ENCODE measurements around the gene ATP8B4. TPM values are rescaled to one million over a fixed set of nuclear protein-coding genes. Genes with fewer than 3 reads are reported as not detected.
"Not testable (repeated sequence)": the region's sequence is repeated elsewhere in the genome, so short reads cannot be mapped to it uniquely, and the experiment has no call there.

ATP8B4 gene
- total RNA-seq, 4 donors from 2014 or later: 2.7 to 6.3 (median 3.7) TPM

- TF ChIP-seq POLR2A (IDR thresholded peaks at IDR 0.05; ENCODE audit: low read depth) (no peak), EP300 (IDR thresholded peaks at IDR 0.05) (no peak), CTCF (IDR thresholded peaks at IDR 0.05) (no peak), POLR2AphosphoS5 (IDR thresholded peaks at IDR 0.05) (no peak)
- H3K27ac ChIP-seq (replicated peaks in 1 of 4): no peak overlapping the region
- no peaks in the 10 kb centered on the region for H3K27me3 ChIP-seq
- no peaks in the 10 kb centered on the region for H3K4me1 ChIP-seq
- no peaks in the 10 kb centered on the region for H3K36me3 ChIP-seq
- intact Hi-C loops (cut with DNase I): no loop called here
- WGBS: 91% methylated on average over 2 of the region's 2 CpGs
- no peak for DNase-seq (ENCODE audit: extremely low spot score)
- H3K9me3 ChIP-seq: no peaks in the 10 kb centered on the region
- no peak overlapping the region for H3K4me3 ChIP-seq
These were observed 139.2 kb downstream of the ATP8B4 start for GRCh38 chr15:49979705-49980382.

GRCh38 chr15:49978121-49978520 is 140.9 kb downstream of the ATP8B4 start:
- no peaks in the 10 kb centered on the region for H3K27me3 ChIP-seq
- DNase-seq (ENCODE audit: extremely low spot score): no peak
- no peaks in the 10 kb centered on the region for H3K36me3 ChIP-seq
- H3K27ac ChIP-seq (replicated peaks in 1 of 4): no peak overlapping the region
- intact Hi-C loops (cut with DNase I): no loop called here
- no peaks in the 10 kb centered on the region for H3K4me1 ChIP-seq
- TF ChIP-seq EP300 (IDR thresholded peaks at IDR 0.05) (no peak), POLR2AphosphoS5 (IDR thresholded peaks at IDR 0.05) (no peak), CTCF (IDR thresholded peaks at IDR 0.05) (no peak), POLR2A (IDR thresholded peaks at IDR 0.05; ENCODE audit: low read depth) (no peak)
- no peaks in the 10 kb centered on the region for H3K9me3 ChIP-seq
- 51% methylated on average over 2 of the region's 2 CpGs for WGBS
- no peak overlapping the region for H3K4me3 ChIP-seq

- H3K4me3 ChIP-seq: no peak overlapping the region
- no peaks in the 10 kb centered on the region for H3K9me3 ChIP-seq
- H3K4me1 ChIP-seq: no peaks in the 10 kb centered on the region
- DNase-seq (ENCODE audit: extremely low spot score): no peak
- no peaks in the 10 kb centered on the region for H3K27me3 ChIP-seq
- WGBS: 66% methylated on average over 1 of the region's 1 CpG
- TF ChIP-seq POLR2AphosphoS5 (IDR thresholded peaks at IDR 0.05) (no peak), EP300 (IDR thresholded peaks at IDR 0.05) (no peak), POLR2A (IDR thresholded peaks at IDR 0.05; ENCODE audit: low read depth) (no peak), CTCF (IDR thresholded peaks at IDR 0.05) (no peak)
- intact Hi-C loops (cut with DNase I): no loop called here
- no peaks in the 10 kb centered on the region for H3K36me3 ChIP-seq
- H3K27ac ChIP-seq (replicated peaks in 1 of 4): no peak overlapping the region
These were observed 141.7 kb downstream of the ATP8B4 start for GRCh38 chr15:49977306-49977705.

GRCh38 chr15:49964551-49964950 is 154.5 kb downstream of the ATP8B4 start:
- TF ChIP-seq EP300 (IDR thresholded peaks at IDR 0.05) (no peak), POLR2AphosphoS5 (IDR thresholded peaks at IDR 0.05) (no peak), POLR2A (IDR thresholded peaks at IDR 0.05; ENCODE audit: low read depth) (no peak), CTCF (IDR thresholded peaks at IDR 0.05) (no peak)
- WGBS: 85% methylated on average over 1 of the region's 1 CpG

GRCh38 chr15:49964061-49964460 is 155.0 kb downstream of the ATP8B4 start:
- no peak for DNase-seq (ENCODE audit: extremely low spot score)
- Histone ChIP-seq H3K4me3 (no peak overlapping the region), H3K27me3 (no peaks in the 10 kb centered on the region), H3K4me1 (no peaks in the 10 kb centered on the region), H3K36me3 (no peaks in the 10 kb centered on the region), H3K27ac (replicated peaks in 1 of 4) (no peak overlapping the region), H3K9me3 (peaks cover 0 to 19% (median 13%) of the 10 kb centered on the region in 4 donors)
- TF ChIP-seq CTCF (IDR thresholded peaks at IDR 0.05) (no peak), EP300 (IDR thresholded peaks at IDR 0.05) (no peak), POLR2AphosphoS5 (IDR thresholded peaks at IDR 0.05) (no peak), POLR2A (IDR thresholded peaks at IDR 0.05; ENCODE audit: low read depth) (no peak)
- intact Hi-C loops (cut with DNase I): no loop called here

More at GRCh38 chr15:49964551-49964950, 154.5 kb downstream of the ATP8B4 start:
- Histone ChIP-seq H3K9me3 (peaks cover 0 to 21% (median 9%) of the 10 kb centered on the region in 4 donors), H3K4me3 (no peak overlapping the region), H3K27me3 (no peaks in the 10 kb centered on the region), H3K4me1 (no peaks in the 10 kb centered on the region), H3K27ac (replicated peaks in 1 of 4) (no peak overlapping the region), H3K36me3 (no peaks in the 10 kb centered on the region)
- intact Hi-C loops (cut with DNase I): no loop called here
- DNase-seq (ENCODE audit: extremely low spot score): no peak

- H3K27ac ChIP-seq (replicated peaks in 1 of 4); H3K4me3 ChIP-seq; H3K27me3 ChIP-seq; DNase-seq (ENCODE audit: extremely low spot score); H3K36me3 ChIP-seq; H3K4me1 ChIP-seq; intact Hi-C loops (cut with DNase I): not testable (repeated sequence)
- H3K9me3 ChIP-seq: peaks cover 0 to 16% (median 11%) of the 10 kb centered on the region in 4 donors
- WGBS: 94% methylated on average over 9 of the region's 9 CpGs
These were observed 155.8 kb downstream of the ATP8B4 start for GRCh38 chr15:49963033-49963772.

Measured in esophagus muscularis mucosa (tissue), 4 donors.